Karpas-422 (cell line): Measurements from ENCODE around the gene CLCN6. TPM values are rescaled to one million over a fixed set of nuclear protein-coding genes. Genes with fewer than 3 reads are reported as not detected.

Source experiments
- DNase-seq: peaks from one replicate; pipeline ENCODE4 v3.0.0-alpha.2; 2015
- H2AFZ ChIP-seq: fragments of 200-600 bp; sonication (generic); 2 replicates; pipeline ENCODE4 v1.6.1; 2014; ENCODE audit warnings: antibody characterized with exemption, low read length, mixed read lengths
- H3K27ac ChIP-seq: fragments of 200-600 bp; sonication (generic); 2 replicates; pipeline ENCODE4 v1.5.1; 2014; ENCODE audit warnings: mild to moderate bottlenecking, low read length, moderate library complexity
- H3K27me3 ChIP-seq: fragments of 200-600 bp; sonication (generic); 2 replicates; pipeline ENCODE4 v1.6.1; 2014; ENCODE audit warnings: low read length, mixed read lengths
- H3K36me3 ChIP-seq: fragments of 200-600 bp; sonication (generic); 2 replicates; pipeline ENCODE4 v1.6.1; 2014; ENCODE audit warnings: low read length, mixed read lengths; ENCODE audit not compliant: insufficient read depth
- H3K4me1 ChIP-seq: fragments of 200-600 bp; sonication (generic); 2 replicates; pipeline ENCODE4 v1.6.1; 2014; ENCODE audit warnings: mild to moderate bottlenecking, low read length, mixed read lengths
- H3K4me2 ChIP-seq: fragments of 200-600 bp; sonication (generic); 2 replicates; pipeline ENCODE4 v1.6.1; 2014; ENCODE audit warnings: low read length, low read depth, mild to moderate bottlenecking; ENCODE audit not compliant: poor library complexity, severe bottlenecking
- H3K4me3 ChIP-seq: fragments of 200-600 bp; sonication (generic); 2 replicates; pipeline ENCODE4 v1.5.1; 2014; ENCODE audit warnings: mild to moderate bottlenecking, antibody characterized with exemption, low read length, mixed read lengths
- H3K79me2 ChIP-seq: fragments of 200-600 bp; sonication (generic); 2 replicates; pipeline ENCODE4 v1.6.1; 2014; ENCODE audit warnings: mild to moderate bottlenecking, low read length, mixed read lengths
- H3K9ac ChIP-seq: fragments of 200-600 bp; sonication (generic); 2 replicates; pipeline ENCODE4 v1.6.0; 2014; ENCODE audit warnings: low read length
- H3K9me2 ChIP-seq: fragments of 200-600 bp; sonication (generic), shearing (Covaris generic); replicated peaks from 2 replicates; pipeline ENCODE4 v1.6.0; 2014; ENCODE audit warnings: mild to moderate bottlenecking, low read length, moderate library complexity; ENCODE audit not compliant: insufficient read depth
- H3K9me3 ChIP-seq: fragments of 300-700, 200-600 bp; sonication (generic); 2 replicates; pipeline ENCODE4 v1.6.1; 2014; ENCODE audit warnings: low read length, mixed read lengths
- H4K20me1 ChIP-seq: fragments of 200-600 bp; sonication (generic); 2 replicates; pipeline ENCODE4 v1.6.1; 2014; ENCODE audit warnings: mild to moderate bottlenecking, antibody characterized with exemption, low read length, low read depth; ENCODE audit not compliant: insufficient read depth
- total RNA-seq: library from RNA; depleted of rRNA; stranded (reverse); fragments of >200 nt; shearing (Covaris generic); gene quantifications from 2 replicates; pipeline ENCODE4 v1.2.3, GENCODE V29; 2014; ENCODE audit warnings: low replicate concordance

Gene CLCN6
- total RNA-seq, 1 experiment from 2014 or later = 22.0 TPM

DNA sequence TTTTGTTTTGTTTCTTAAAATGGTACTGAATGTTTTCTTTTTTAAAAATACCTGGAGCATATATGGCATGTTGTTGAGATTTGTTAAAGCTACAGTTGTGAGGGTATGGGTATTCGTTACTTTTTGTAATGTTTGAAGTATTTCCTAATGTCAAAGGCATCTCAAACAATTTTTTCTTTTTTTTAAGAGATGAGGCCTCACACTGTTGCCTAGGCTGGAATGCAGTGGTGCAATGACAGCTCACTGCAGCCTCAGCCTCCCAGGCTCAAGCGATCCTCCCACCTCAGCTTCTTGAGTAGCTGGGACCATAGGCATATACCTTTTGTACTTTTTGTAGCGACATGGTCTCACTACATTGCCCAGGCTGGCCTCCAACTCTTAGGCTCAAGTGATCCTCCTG is 16.1 kb downstream of the CLCN6 start:
- Histone ChIP-seq H3K4me2 (no peak overlapping the region), H4K20me1 (no peaks in the 10 kb centered on the region), H3K4me3 (no peak overlapping the region), H2AFZ (no peak overlapping the region), H3K27ac (no peak overlapping the region), H3K4me1 (no peaks in the 10 kb centered on the region), H3K79me2 (no peaks in the 10 kb centered on the region), H3K9me3 (no peaks in the 10 kb centered on the region), H3K9ac (no peak overlapping the region), H3K9me2 (no peaks in the 10 kb centered on the region), H3K27me3 (no peaks in the 10 kb centered on the region), H3K36me3 (peaks cover 13% of the 10 kb centered on the region)
- no peak for DNase-seq

DNA sequence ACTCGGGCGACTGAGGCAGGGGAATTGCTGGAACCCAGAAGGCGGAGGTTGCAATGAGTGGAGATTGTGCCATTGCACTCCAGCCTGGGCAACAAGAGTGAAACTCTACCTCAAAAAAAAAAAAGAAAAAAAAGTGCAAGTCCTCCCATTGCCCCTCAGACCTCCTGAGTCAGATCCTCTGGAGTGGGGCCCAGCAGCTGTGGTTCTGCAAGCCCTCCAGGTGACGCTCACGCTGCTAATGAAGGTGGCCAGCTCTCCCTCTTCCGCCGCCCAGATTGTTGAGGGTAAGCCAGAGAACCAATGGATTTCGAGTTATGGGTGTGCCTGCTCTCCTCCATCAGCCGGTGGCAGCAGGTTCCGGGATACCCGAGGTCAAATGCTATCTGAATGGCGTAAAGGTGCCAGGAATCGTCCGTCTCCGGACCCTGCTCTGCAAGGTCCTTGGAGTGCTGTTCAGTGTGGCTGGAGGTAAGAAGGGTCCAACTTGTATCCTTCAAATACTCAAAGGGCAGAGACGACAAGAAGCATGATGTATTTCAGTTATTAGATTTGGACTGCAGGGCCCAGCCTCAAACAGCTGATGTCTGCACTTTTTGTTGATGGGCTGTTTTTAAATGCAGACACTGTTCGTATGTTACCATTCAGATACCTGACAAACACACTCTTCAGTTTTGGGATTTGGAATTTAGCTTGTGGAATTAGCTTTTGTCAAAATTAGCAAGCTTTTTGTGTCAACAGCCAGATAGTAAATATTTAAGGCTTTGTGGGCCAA is 17.6 kb downstream of the CLCN6 start:
- Histone ChIP-seq H4K20me1 (no peaks in the 10 kb centered on the region), H3K4me3 (no peak overlapping the region), H3K9me3 (no peaks in the 10 kb centered on the region), H3K9me2 (no peaks in the 10 kb centered on the region), H3K27me3 (no peaks in the 10 kb centered on the region), H3K27ac (no peak overlapping the region), H3K4me1 (no peaks in the 10 kb centered on the region), H2AFZ (no peak overlapping the region), H3K9ac (no peak overlapping the region), H3K4me2 (no peak overlapping the region), H3K79me2 (no peaks in the 10 kb centered on the region), H3K36me3 (peaks cover 15% of the 10 kb centered on the region)
- no peak for DNase-seq

DNA sequence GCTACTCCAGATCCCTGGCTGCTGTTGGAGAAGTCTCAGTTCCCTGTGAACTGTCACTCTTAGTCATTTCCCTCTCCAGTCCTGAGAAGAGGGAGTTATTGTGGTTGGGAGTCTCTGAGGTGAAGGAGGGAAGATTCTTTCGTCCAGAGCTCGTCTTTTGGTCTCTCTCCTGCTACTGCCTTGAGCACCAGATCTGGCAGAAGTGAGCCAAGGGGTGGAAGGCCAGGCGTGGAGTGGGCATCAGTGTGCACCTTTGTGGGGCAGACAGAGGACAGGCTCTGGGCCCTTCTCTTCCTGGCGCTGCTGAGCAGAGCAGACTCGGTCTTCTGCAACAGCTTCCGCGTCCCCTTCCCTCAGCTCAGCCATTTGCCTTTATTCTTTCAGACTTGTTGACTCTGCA is 19.1 kb downstream of the CLCN6 start:
- H3K4me2 ChIP-seq = no peak overlapping the region
- no peak overlapping the region for H2AFZ ChIP-seq
- H3K27me3 ChIP-seq = no peaks in the 10 kb centered on the region
- no peaks in the 10 kb centered on the region for H3K9me2 ChIP-seq
- no peaks in the 10 kb centered on the region for H3K79me2 ChIP-seq
- H3K27ac ChIP-seq = no peak overlapping the region
- H3K36me3 ChIP-seq = peaks cover 10% of the 10 kb centered on the region
- H3K9ac ChIP-seq = no peak overlapping the region
- no peak overlapping the region for H3K4me3 ChIP-seq
- H4K20me1 ChIP-seq = no peaks in the 10 kb centered on the region
- H3K9me3 ChIP-seq = no peaks in the 10 kb centered on the region
- DNase-seq = no peak
- H3K4me1 ChIP-seq = no peaks in the 10 kb centered on the region

DNA sequence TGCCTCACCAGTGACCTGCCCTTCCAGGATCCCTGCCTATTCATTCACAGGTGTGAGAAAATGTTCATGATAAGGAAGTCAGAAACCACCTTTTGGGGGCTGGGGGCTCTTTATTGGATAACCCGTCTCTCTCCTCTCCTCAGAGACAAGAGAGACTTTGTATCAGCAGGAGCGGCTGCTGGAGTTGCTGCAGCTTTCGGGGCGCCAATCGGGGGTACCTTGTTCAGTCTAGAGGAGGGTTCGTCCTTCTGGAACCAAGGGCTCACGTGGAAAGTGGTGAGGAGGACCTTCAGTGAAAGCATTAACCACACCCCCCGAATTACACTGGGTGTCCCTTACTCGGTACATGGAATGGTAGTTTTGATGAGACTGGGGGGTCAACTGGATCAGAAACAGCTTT is 21.0 kb downstream of the CLCN6 start:
- Histone ChIP-seq H3K36me3 (peaks cover 12% of the 10 kb centered on the region), H3K9me3 (no peaks in the 10 kb centered on the region), H3K27me3 (no peaks in the 10 kb centered on the region), H4K20me1 (no peaks in the 10 kb centered on the region), H3K4me2 (no peak overlapping the region), H3K79me2 (no peaks in the 10 kb centered on the region), H3K4me3 (no peak overlapping the region), H3K9me2 (no peaks in the 10 kb centered on the region), H3K4me1 (no peaks in the 10 kb centered on the region), H3K9ac (no peak overlapping the region), H3K27ac (no peak overlapping the region), H2AFZ (no peak overlapping the region)
- DNase-seq = no peak

DNA sequence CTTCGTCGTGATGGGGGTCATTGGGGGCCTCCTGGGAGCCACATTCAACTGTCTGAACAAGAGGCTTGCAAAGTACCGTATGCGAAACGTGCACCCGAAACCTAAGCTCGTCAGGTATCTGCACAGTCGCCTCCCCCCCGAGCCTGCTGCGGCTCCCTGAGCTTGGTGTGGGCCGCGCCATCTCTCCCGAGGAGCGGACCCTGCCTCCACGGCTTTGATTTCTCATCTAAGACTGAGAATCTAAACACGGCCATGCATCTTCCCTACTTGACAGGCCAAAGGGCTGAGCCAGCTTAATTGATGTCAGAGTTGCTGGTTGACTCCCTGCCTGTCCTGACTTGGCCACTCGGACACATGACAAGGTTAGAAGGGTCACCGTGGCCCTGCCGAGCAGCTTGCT is 22.5 kb downstream of the CLCN6 start:
- Histone ChIP-seq H3K4me3 (no peak overlapping the region), H4K20me1 (no peaks in the 10 kb centered on the region), H3K36me3 (peaks cover 14% of the 10 kb centered on the region), H3K4me1 (no peaks in the 10 kb centered on the region), H3K79me2 (no peaks in the 10 kb centered on the region), H2AFZ (no peak overlapping the region), H3K9me2 (no peaks in the 10 kb centered on the region), H3K9ac (no peak overlapping the region), H3K9me3 (no peaks in the 10 kb centered on the region), H3K27ac (no peak overlapping the region), H3K4me2 (no peak overlapping the region), H3K27me3 (no peaks in the 10 kb centered on the region)
- DNase-seq = no peak

DNA sequence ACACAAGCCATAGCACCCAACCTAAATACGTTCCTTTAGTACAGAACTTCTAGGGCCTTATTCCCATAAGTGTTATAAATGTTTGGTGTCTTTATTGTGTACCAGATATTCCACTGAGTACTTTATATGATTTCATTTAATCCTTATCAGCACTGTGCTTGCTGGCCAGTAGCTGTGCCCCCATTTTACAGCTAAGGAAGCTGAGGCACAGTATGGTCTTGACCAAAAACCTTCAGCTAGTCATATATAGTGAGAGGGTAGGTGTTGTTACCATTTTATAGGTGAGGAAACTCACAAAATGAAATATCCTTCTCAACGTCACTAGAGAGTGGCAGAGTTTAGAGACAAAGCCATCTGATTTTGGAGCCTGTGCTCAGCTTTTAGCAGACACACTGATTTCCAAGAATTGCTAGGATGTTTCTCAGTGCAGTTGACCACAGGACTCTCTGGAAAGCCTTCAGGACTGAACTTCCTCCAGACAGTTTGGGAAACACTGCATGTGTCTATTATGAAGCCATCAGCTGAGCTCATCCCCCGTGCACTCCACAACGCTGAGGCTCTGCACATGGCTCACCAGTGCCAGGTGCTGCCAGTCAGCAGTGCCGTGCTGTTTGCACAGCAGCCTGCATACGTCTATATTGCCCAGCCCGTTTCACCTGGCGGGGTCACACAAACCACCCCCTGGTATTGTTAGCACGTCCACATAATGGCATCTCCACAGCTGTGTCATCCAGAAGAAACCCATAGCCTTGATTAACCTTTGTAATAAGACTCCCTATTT is 26.1 kb downstream of the CLCN6 start:
- no peaks in the 10 kb centered on the region for H3K79me2 ChIP-seq
- H3K27ac ChIP-seq = no peak overlapping the region
- no peak for DNase-seq
- no peak overlapping the region for H3K9ac ChIP-seq
- no peak overlapping the region for H3K4me2 ChIP-seq
- H3K4me1 ChIP-seq = no peaks in the 10 kb centered on the region
- no peaks in the 10 kb centered on the region for H3K27me3 ChIP-seq
- H3K4me3 ChIP-seq = no peak overlapping the region
- H3K9me2 ChIP-seq = no peaks in the 10 kb centered on the region
- H3K9me3 ChIP-seq = no peaks in the 10 kb centered on the region
- peaks cover 14% of the 10 kb centered on the region for H3K36me3 ChIP-seq
- H2AFZ ChIP-seq = no peak overlapping the region
- peaks cover 6% of the 10 kb centered on the region; the same call in 1 of the 2 replicates for H4K20me1 ChIP-seq

DNA sequence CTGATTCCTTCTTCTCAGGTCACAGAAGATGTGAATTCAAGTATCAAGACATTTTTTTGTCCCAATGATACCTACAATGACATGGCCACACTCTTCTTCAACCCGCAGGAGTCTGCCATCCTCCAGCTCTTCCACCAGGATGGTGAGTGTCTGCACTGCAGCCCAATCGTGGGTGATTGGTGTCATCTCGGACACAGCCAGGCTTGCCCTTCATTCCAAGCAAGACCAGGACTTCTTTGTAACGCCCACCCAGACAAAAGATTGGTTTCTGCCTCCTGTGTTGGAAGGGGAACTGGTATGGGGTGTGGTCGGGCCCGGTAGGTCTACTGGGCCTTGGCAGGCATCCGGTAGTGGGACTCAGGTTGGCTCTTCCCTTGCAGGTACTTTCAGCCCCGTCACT is 27.5 kb downstream of the CLCN6 start:
- Histone ChIP-seq H3K4me2 (no peak overlapping the region), H3K79me2 (no peaks in the 10 kb centered on the region), H3K4me3 (no peak overlapping the region), H3K9me3 (no peaks in the 10 kb centered on the region), H3K27me3 (no peaks in the 10 kb centered on the region), H3K9me2 (no peaks in the 10 kb centered on the region), H3K36me3 (peaks cover 10% of the 10 kb centered on the region), H3K27ac (no peak overlapping the region), H4K20me1 (peaks cover 7% of the 10 kb centered on the region; the same call in 1 of the 2 replicates), H2AFZ (no peak overlapping the region), H3K4me1 (no peaks in the 10 kb centered on the region), H3K9ac (no peak overlapping the region)
- DNase-seq = no peak

DNA sequence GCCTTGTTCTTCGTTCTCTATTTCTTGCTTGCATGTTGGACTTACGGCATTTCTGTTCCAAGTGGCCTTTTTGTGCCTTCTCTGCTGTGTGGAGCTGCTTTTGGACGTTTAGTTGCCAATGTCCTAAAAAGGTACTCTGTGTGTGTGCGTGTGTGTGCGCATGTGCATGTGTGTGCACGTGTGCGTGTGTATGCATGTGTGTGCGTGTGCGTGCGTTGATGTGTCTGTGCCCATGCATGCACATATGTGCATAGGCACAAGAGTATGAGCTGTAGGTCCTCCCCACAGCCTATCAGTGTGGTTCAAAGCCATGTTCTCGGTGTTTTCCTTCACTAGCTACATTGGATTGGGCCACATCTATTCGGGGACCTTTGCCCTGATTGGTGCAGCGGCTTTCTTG is 27.9 kb downstream of the CLCN6 start:
- no peak overlapping the region for H3K4me2 ChIP-seq
- H3K27ac ChIP-seq = no peak overlapping the region
- no peak for DNase-seq
- no peaks in the 10 kb centered on the region for H3K9me2 ChIP-seq
- no peaks in the 10 kb centered on the region for H3K27me3 ChIP-seq
- peaks cover 9% of the 10 kb centered on the region for H3K36me3 ChIP-seq
- no peak overlapping the region for H2AFZ ChIP-seq
- no peaks in the 10 kb centered on the region for H3K79me2 ChIP-seq
- H3K9me3 ChIP-seq = no peaks in the 10 kb centered on the region
- no peaks in the 10 kb centered on the region for H3K4me1 ChIP-seq
- H3K4me3 ChIP-seq = no peak overlapping the region
- peaks cover 8% of the 10 kb centered on the region; the same call in 1 of the 2 replicates for H4K20me1 ChIP-seq
- no peak overlapping the region for H3K9ac ChIP-seq
